OCI-LY7 (cell line): ENCODE measurements around the gene MED15. TPM values are rescaled to one million over a fixed set of nuclear protein-coding genes. Genes with fewer than 3 reads are reported as not detected.

Source experiments
- BruUV-seq: library from RNA; stranded (reverse); fragments of 400-500 nt; replicated peaks from 2 replicates; lab custom pipeline; 2021; lab: Mats Ljungman, UMichigan
- CTCF ChIA-PET: fragments of 300-600 bp; sonication (Branson Sonifier 250); formaldehyde crosslinking; loops from one replicate; lab custom pipeline; 2022; ENCODE audit warnings: antibody characterized with exemption; ENCODE audit not compliant: unreplicated experiment; lab: Charles Lee
- POLR2A ChIA-PET: fragments of 300-600 bp; sonication (Branson Sonifier 250); formaldehyde crosslinking; loops from one replicate; lab custom pipeline; 2022; ENCODE audit warnings: antibody characterized with exemption; lab: Charles Lee
- DNase-seq: peaks from one replicate; pipeline ENCODE4 v3.0.0-alpha.2; 2015; ENCODE audit warnings: low spot score
- H2AFZ ChIP-seq: fragments of 200-600 bp; sonication (generic), shearing (Covaris generic); 2 replicates; pipeline ENCODE4 v1.6.1; 2014; ENCODE audit warnings: mild to moderate bottlenecking, antibody characterized with exemption, low read length, moderate library complexity
- H3K27ac ChIP-seq: fragments of 200-600 bp; sonication (generic); 2 replicates; pipeline ENCODE4 v1.5.1; 2014; ENCODE audit warnings: mixed run types, low read depth, mild to moderate bottlenecking, moderate library complexity, low read length, inconsistent platforms; ENCODE audit not compliant: poor library complexity, severe bottlenecking
- H3K36me3 ChIP-seq: fragments of 200-600 bp; sonication (generic); 2 replicates; pipeline ENCODE4 v1.6.1; 2014; ENCODE audit warnings: mild to moderate bottlenecking, antibody characterized with exemption, low read length, moderate library complexity, mixed read lengths; ENCODE audit not compliant: insufficient read depth
- H3K4me1 ChIP-seq: fragments of 200-600 bp; sonication (generic); 2 replicates; pipeline ENCODE4 v1.5.1; 2014; ENCODE audit warnings: mild to moderate bottlenecking, low read length; ENCODE audit not compliant: insufficient read depth, poor library complexity, severe bottlenecking
- H3K4me2 ChIP-seq: fragments of 200-600 bp; sonication (generic); 2 replicates; pipeline ENCODE4 v1.6.1; 2014; ENCODE audit warnings: mild to moderate bottlenecking, low read length
- H3K4me3 ChIP-seq: fragments of 200-600 bp; sonication (generic); 2 replicates; pipeline ENCODE4 v1.5.1; 2014; ENCODE audit warnings: mild to moderate bottlenecking, low read depth, low read length; ENCODE audit not compliant: poor library complexity, severe bottlenecking
- H3K79me2 ChIP-seq: fragments of 200-600 bp; sonication (generic); 2 replicates; pipeline ENCODE4 v1.6.1; 2016; ENCODE audit warnings: low read depth, mild to moderate bottlenecking, low read length, moderate library complexity, mixed read lengths; ENCODE audit not compliant: insufficient read depth
- H3K9me2 ChIP-seq: fragments of 200-600 bp; sonication (generic); 2 replicates; pipeline ENCODE4 v1.6.1; 2016; ENCODE audit warnings: mild to moderate bottlenecking, low read length, mixed read lengths; ENCODE audit not compliant: insufficient read depth
- H3K9me3 ChIP-seq: fragments of 200-600 bp; sonication (generic); 2 replicates; pipeline ENCODE4 v1.6.1; 2014; ENCODE audit warnings: mild to moderate bottlenecking, mixed run types, low read length, mixed read lengths
- H4K20me1 ChIP-seq: fragments of 200-600 bp; sonication (generic); 2 replicates; pipeline ENCODE4 v1.6.1; 2014; ENCODE audit warnings: mild to moderate bottlenecking, antibody characterized with exemption, low read length, moderate library complexity, mixed read lengths; ENCODE audit not compliant: insufficient read depth
- EZH2phosphoT487 ChIP-seq: fragments of 200-600 bp; sonication (generic); IDR thresholded peaks from 2 replicates; pipeline ENCODE4 v1.6.1; 2018; ENCODE audit warnings: low read depth, borderline replicate concordance, mild to moderate bottlenecking, mixed run types, antibody characterized with exemption, low read length, moderate library complexity, mixed read lengths
- intact Hi-C: fragments of 100-400 bp; cut with micrococcal nuclease; formaldehyde crosslinking; loops from one replicate; pipeline ENCODE4 v1.10.0; 2022; ENCODE audit not compliant: unreplicated experiment
- total RNA-seq, 2 experiments: library from RNA; depleted of rRNA in 1 of 2; stranded (reverse); fragments of >200 nt in 1 of 2; shearing (Covaris generic) in 1 of 2; gene quantifications; 2 replicates each; pipeline ENCODE4 v1.2.3, GENCODE V29; 2014 to 2022
- TF ChIP-seq, protein P1 (sequence below): fragments of 200-600 bp; sonication (generic); conservative IDR thresholded peaks from 2 replicates; pipeline ENCODE4 v1.5.1; 2014; ENCODE audit warnings: mild to moderate bottlenecking, antibody characterized with exemption, low read length, moderate library complexity, mixed read lengths

The MED15 gene
- total RNA-seq, 2 experiments from 2014 or later: 28.7 to 79.2 TPM

DNA sequence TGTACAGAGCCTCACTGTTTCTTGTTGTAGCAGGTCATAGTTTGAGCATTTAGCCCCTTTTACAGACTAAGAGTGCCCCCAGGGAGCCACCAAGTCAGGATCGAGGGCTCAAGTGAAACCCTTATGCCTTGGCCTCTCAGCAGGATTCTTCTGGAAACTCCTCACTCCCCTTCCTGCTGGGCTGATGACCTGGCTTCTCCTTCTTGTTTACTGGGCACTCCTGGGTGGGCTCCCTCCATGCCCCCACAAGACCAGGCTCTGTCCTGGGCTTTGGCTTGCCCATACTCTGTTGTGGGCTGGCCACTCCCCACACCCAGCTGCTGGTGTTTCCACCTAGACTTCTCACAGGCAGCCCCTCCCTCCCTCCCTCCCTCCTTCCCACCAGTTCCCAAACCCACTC, 69.6 kb downstream of the MED15 start:
- Histone ChIP-seq H2AFZ (no peak overlapping the region), H3K36me3 (peaks cover 65% of the 10 kb centered on the region), H3K4me1 (no peaks in the 10 kb centered on the region), H3K9me3 (no peaks in the 10 kb centered on the region), H3K4me3 (no peak overlapping the region), H3K27ac (no peak overlapping the region), H3K9me2 (no peaks in the 10 kb centered on the region), H3K4me2 (no peak overlapping the region), H4K20me1 (no peaks in the 10 kb centered on the region), H3K79me2 (no peaks in the 10 kb centered on the region)
- no peak for DNase-seq
- no peak for TF ChIP-seq EZH2phosphoT487
- TF ChIP-seq, protein P1, sequence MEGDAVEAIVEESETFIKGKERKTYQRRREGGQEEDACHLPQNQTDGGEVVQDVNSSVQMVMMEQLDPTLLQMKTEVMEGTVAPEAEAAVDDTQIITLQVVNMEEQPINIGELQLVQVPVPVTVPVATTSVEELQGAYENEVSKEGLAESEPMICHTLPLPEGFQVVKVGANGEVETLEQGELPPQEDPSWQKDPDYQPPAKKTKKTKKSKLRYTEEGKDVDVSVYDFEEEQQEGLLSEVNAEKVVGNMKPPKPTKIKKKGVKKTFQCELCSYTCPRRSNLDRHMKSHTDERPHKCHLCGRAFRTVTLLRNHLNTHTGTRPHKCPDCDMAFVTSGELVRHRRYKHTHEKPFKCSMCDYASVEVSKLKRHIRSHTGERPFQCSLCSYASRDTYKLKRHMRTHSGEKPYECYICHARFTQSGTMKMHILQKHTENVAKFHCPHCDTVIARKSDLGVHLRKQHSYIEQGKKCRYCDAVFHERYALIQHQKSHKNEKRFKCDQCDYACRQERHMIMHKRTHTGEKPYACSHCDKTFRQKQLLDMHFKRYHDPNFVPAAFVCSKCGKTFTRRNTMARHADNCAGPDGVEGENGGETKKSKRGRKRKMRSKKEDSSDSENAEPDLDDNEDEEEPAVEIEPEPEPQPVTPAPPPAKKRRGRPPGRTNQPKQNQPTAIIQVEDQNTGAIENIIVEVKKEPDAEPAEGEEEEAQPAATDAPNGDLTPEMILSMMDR: no peak
- intact Hi-C loops: no loop called here
- BruUV-seq: no TSS peak
- ChIA-PET POLR2A (no interaction called here), CTCF (no interaction called here)

GRCh38 chr22:20577549-20577975, 70.2 kb downstream of the MED15 start:
- Histone ChIP-seq H3K27ac (no peak overlapping the region), H3K36me3 (peaks cover 61% of the 10 kb centered on the region), H3K4me1 (no peaks in the 10 kb centered on the region), H2AFZ (no peak overlapping the region), H3K4me2 (no peak overlapping the region), H3K9me2 (no peaks in the 10 kb centered on the region), H4K20me1 (no peaks in the 10 kb centered on the region), H3K9me3 (no peaks in the 10 kb centered on the region), H3K79me2 (no peaks in the 10 kb centered on the region), H3K4me3 (no peak overlapping the region)
- POLR2A ChIA-PET: no interaction called here
- CTCF ChIA-PET: no interaction called here
- no peak for DNase-seq
- intact Hi-C loops: no loop called here
- TF ChIP-seq EZH2phosphoT487: no peak
- TF ChIP-seq, protein P1: no peak
- no TSS peak for BruUV-seq

- no peaks in the 10 kb centered on the region for H3K9me3 ChIP-seq
- no peak overlapping the region for H3K27ac ChIP-seq
- no peak overlapping the region for H2AFZ ChIP-seq
- ChIA-PET CTCF (no interaction called here), POLR2A (no interaction called here)
- H3K36me3 ChIP-seq: peaks cover 63% of the 10 kb centered on the region
- H3K79me2 ChIP-seq: no peaks in the 10 kb centered on the region
- H4K20me1 ChIP-seq: no peaks in the 10 kb centered on the region
- no peak overlapping the region for H3K4me3 ChIP-seq
- H3K9me2 ChIP-seq: no peaks in the 10 kb centered on the region
- no peak overlapping the region for H3K4me2 ChIP-seq
- no peak for DNase-seq
- TF ChIP-seq, protein P1: no peak
- no peak for TF ChIP-seq EZH2phosphoT487
- no TSS peak for BruUV-seq
- H3K4me1 ChIP-seq: no peaks in the 10 kb centered on the region
- intact Hi-C loops: no loop called here
Observed at GRCh38 chr22:20578192-20578591, 70.8 kb downstream of the MED15 start.
